K562 (cell line): Measurements from ENCODE around the gene CASP2. TPM values are rescaled to one million over a fixed set of nuclear protein-coding genes. Genes with fewer than 3 reads are reported as not detected.

Experiments
- BRF1 ChIP-seq: IDR thresholded peaks from 3 replicates; pipeline ENCODE4 v1.6.1; 2011; ENCODE audit warnings: borderline replicate concordance, mild to moderate bottlenecking; ENCODE audit not compliant: insufficient read length; ENCODE audit errors: extremely low read depth
- CAMTA2 ChIP-seq: fragments of 250-450 bp; sonication (Bioruptor Pico); conservative IDR thresholded peaks from 2 replicates; pipeline ENCODE4 v1.5.1; 2022
- ETS2 ChIP-seq: IDR thresholded peaks from 2 replicates; pipeline ENCODE4 v1.6.1; 2016; ENCODE audit warnings: borderline replicate concordance, missing genetic modification characterization, mild to moderate bottlenecking, moderate library complexity, missing compliant biosample characterization; ENCODE audit not compliant: poor library complexity, severe bottlenecking
- KAT8 ChIP-seq: fragments of 450-650 bp; IDR thresholded peaks from 2 replicates; pipeline ENCODE4 v1.6.1; 2016; ENCODE audit warnings: low read depth, mild to moderate bottlenecking
- TCFL5 ChIP-seq: fragments of 250-450 bp; sonication (Bioruptor Pico); conservative IDR thresholded peaks from 2 replicates; pipeline ENCODE4 v1.6.1; 2021; ENCODE audit warnings: mild to moderate bottlenecking, moderate library complexity, matching md5 sums
- TEAD4 ChIP-seq, 2 experiments: sonication (generic) in 1 of 2; formaldehyde crosslinking in 1 of 2; IDR thresholded peaks; 2 replicates each; pipeline versions ENCODE4 v1.6.1 to v1.8.0; 2012 to 2022; ENCODE audit warnings: borderline replicate concordance in 1 of 2, inconsistent platforms in 1 of 2, low read length in 1 of 2, mild to moderate bottlenecking in 1 of 2, missing genetic modification reagents in 1 of 2
- TRIM25 ChIP-seq: fragments of 450-650 bp; IDR thresholded peaks from 2 replicates; pipeline ENCODE4 v1.7.0; 2016; ENCODE audit warnings: borderline replicate concordance
- UBTF ChIP-seq, 2 experiments: IDR thresholded peaks; 2 replicates each; pipeline ENCODE4 v1.6.1; 2012; ENCODE audit warnings: improper control_type of control experiment in 2 of 2, low read depth in 2 of 2, low read length in 2 of 2, borderline replicate concordance in 1 of 2
- WHSC1 ChIP-seq: IDR thresholded peaks from one replicate; pipeline ENCODE4 v1.6.1; 2012; ENCODE audit warnings: low read length, control low read depth, inconsistent platforms
- ZBTB11 ChIP-seq, 3 experiments: fragments of 200-800 bp in 1 of 3; fragments of 250-450 bp in 1 of 3; fragments of 450-650 bp in 1 of 3; sonication (Bioruptor Pico) in 1 of 3; sonication (Bioruptor generic) in 1 of 3; formaldehyde crosslinking in 1 of 3; IDR thresholded peaks; 2 replicates each; pipeline versions ENCODE4 v1.6.1 to v1.8.0; 2016 to 2022; ENCODE audit warnings: mild to moderate bottlenecking in 2 of 3, missing genetic modification characterization in 2 of 3, missing compliant biosample characterization in 1 of 3, moderate library complexity in 1 of 3
- ZNF184 ChIP-seq: sonication (generic); formaldehyde crosslinking; IDR thresholded peaks from 2 replicates; pipeline ENCODE4 v1.5.0; 2020; ENCODE audit warnings: missing genetic modification reagents
- ZNF699 ChIP-seq: fragments of 250-450 bp; sonication (Bioruptor Pico); IDR thresholded peaks from 2 replicates; pipeline ENCODE4 v1.8.0; 2021; ENCODE audit warnings: mild to moderate bottlenecking, moderate library complexity; ENCODE audit not compliant: insufficient replicate concordance
- polyA plus RNA-seq, 8 experiments: library from polyadenylated mRNA; depleted of rRNA in 4 of 8; stranded (reverse) in 5 of 8; unstranded in 3 of 8; fragments of >200 nt; fragmentation: Nextera tagmentation in 2 of 8; fragmentation: Illumina TruSeq in 1 of 8; extraction: Ambion mirVana in 2 of 8; extraction: Trizol in 1 of 8; gene quantifications; 2 replicates each; pipeline versions ENCODE4 v1.2.1 to v1.2.3, GENCODE V29; 2011 to 2014; ENCODE audit warnings: inconsistent platforms in 1 of 8, missing spikeins in 1 of 8
- total RNA-seq, 7 experiments: library from RNA; depleted of rRNA in 6 of 7; stranded (reverse); fragments of >200 nt in 6 of 7; fragmentation: Illumina TruSeq in 2 of 7; extraction: Trizol in 2 of 7; gene quantifications; 2 replicates each; pipeline versions ENCODE4 v1.2.1 to v1.2.3, GENCODE V29; 2011 to 2021; ENCODE audit warnings: low replicate concordance in 1 of 7

CASP2 gene
- total and polyA plus RNA-seq, 9 of the 15 experiments (the other 6 are each of a cell fraction or from before 2014, with no cell fraction given): 18.8 to 64.9 (median 24.1) TPM

GRCh38 chr7:143300959-143301935 is 13.1 kb downstream of the CASP2 start (continued):
- TF ChIP-seq UBTF (IDR thresholded peaks at IDR 0.05; ENCODE audit: borderline replicate concordance in 1 of 2, low read depth in 2 of 2, low read length in 2 of 2): no peak
- no peak for TF ChIP-seq KAT8
- TF ChIP-seq ZNF699: no peak
- no peak for TF ChIP-seq TCFL5 (CRISPR knock-in tag)
- no peak for TF ChIP-seq ZNF184 (CRISPR knock-in tag)
- no peak for TF ChIP-seq TRIM25
- no peak for TF ChIP-seq WHSC1
- TF ChIP-seq CAMTA2: no peak
- TF ChIP-seq BRF1: no peak
- TF ChIP-seq ETS2 (tag): no peak
- TF ChIP-seq TEAD4 (IDR thresholded peaks at IDR 0.05; ENCODE audit: low read length): no peak
- TF ChIP-seq TEAD4 (CRISPR knock-in tag; IDR thresholded peaks at IDR 0.05; ENCODE audit: borderline replicate concordance): no peak
- TF ChIP-seq ZBTB11 (CRISPR knock-in tag; IDR thresholded peaks at IDR 0.05): no peak
- TF ChIP-seq, all 486 proteins: peak for 3
